Liver (tissue), 9 donors: ENCODE measurements around the gene PCDH15. TPM values are rescaled to one million over a fixed set of nuclear protein-coding genes. Genes with fewer than 3 reads are reported as not detected.

ENCODE experiments used
- DNase-seq: peaks from one replicate; pipeline ENCODE4 v3.0.0-alpha.2; 2017; ENCODE audit warnings: low spot score
- H3K27ac ChIP-seq, 2 donors: one replicate each; pipeline ENCODE4 v1.7.0; 2013; ENCODE audit warnings: inconsistent platforms in 2 of 2, low read length in 2 of 2, control low read depth in 1 of 2, low read depth in 1 of 2, mild to moderate bottlenecking in 1 of 2
- H3K27me3 ChIP-seq, 4 donors: one replicate each; pipeline versions ENCODE4 v1.6.1 to v1.7.0; 2013; ENCODE audit warnings: low read length in 3 of 4, inconsistent platforms in 1 of 4, mild to moderate bottlenecking in 1 of 4, moderate library complexity in 1 of 4; ENCODE audit not compliant: control insufficient read depth in 4 of 4, insufficient read depth in 4 of 4
- H3K36me3 ChIP-seq, 4 donors: one replicate each; pipeline versions ENCODE4 v1.6.1 to v1.7.0; 2013; ENCODE audit warnings: low read length in 3 of 4, mild to moderate bottlenecking in 3 of 4, low read depth in 1 of 4, moderate library complexity in 1 of 4; ENCODE audit not compliant: control insufficient read depth in 4 of 4, insufficient read depth in 3 of 4
- H3K4me1 ChIP-seq, 4 donors: one replicate each; pipeline versions ENCODE4 v1.6.1 to v1.7.0; 2013; ENCODE audit warnings: low read length in 3 of 4, mild to moderate bottlenecking in 3 of 4, moderate library complexity in 1 of 4; ENCODE audit not compliant: control insufficient read depth in 4 of 4, insufficient read depth in 4 of 4
- H3K4me3 ChIP-seq, 3 donors: one replicate each; pipeline versions ENCODE4 v1.6.1 to v1.7.0; 2013; ENCODE audit warnings: low read length in 3 of 3, control low read depth in 1 of 3, low read depth in 1 of 3, mild to moderate bottlenecking in 1 of 3
- H3K9ac ChIP-seq, 2 donors: one replicate each; pipeline ENCODE4 v1.7.0; 2013; ENCODE audit warnings: low read length in 2 of 2, mild to moderate bottlenecking in 2 of 2, moderate library complexity in 2 of 2, control low read depth in 1 of 2, low read depth in 1 of 2
- H3K9me3 ChIP-seq, 4 donors: one replicate each; pipeline versions ENCODE4 v1.6.1 to v1.7.0; 2013; ENCODE audit warnings: low read length in 3 of 4; ENCODE audit not compliant: control insufficient read depth in 4 of 4
- ATF3 ChIP-seq: IDR thresholded peaks from 2 replicates; pipeline ENCODE4 v1.6.1; 2016; ENCODE audit warnings: antibody characterized with exemption
- EGR1 ChIP-seq, 2 donors: IDR thresholded peaks; 2 replicates each; pipeline ENCODE4 v1.6.1; 2016 to 2018; ENCODE audit warnings: antibody characterized with exemption in 2 of 2, low read depth in 2 of 2
- FOXA1 ChIP-seq: IDR thresholded peaks from 2 replicates; pipeline ENCODE4 v1.6.1; 2016; ENCODE audit warnings: antibody characterized with exemption
- FOXA2 ChIP-seq: IDR thresholded peaks from 2 replicates; pipeline ENCODE4 v1.6.1; 2016; ENCODE audit warnings: antibody characterized with exemption
- GABPA ChIP-seq, 2 donors: IDR thresholded peaks in 1 of 2; conservative IDR thresholded peaks in 1 of 2; 2 replicates each; pipeline ENCODE4 v1.6.1; 2016; ENCODE audit warnings: antibody characterized with exemption in 2 of 2, mild to moderate bottlenecking in 1 of 2, moderate library complexity in 1 of 2
- HNF4A ChIP-seq, 2 donors: conservative IDR thresholded peaks; 2 replicates each; pipeline ENCODE4 v1.6.1; 2016; ENCODE audit warnings: antibody characterized with exemption in 2 of 2, mild to moderate bottlenecking in 2 of 2
- HNF4G ChIP-seq: IDR thresholded peaks from 2 replicates; pipeline ENCODE4 v1.6.1; 2016; ENCODE audit warnings: antibody characterized with exemption
- JUND ChIP-seq, 2 donors: IDR thresholded peaks; 2 replicates each; pipeline ENCODE4 v1.6.1; 2016; ENCODE audit warnings: antibody characterized with exemption in 2 of 2
- MAX ChIP-seq: IDR thresholded peaks from 2 replicates; pipeline ENCODE4 v1.6.1; 2016; ENCODE audit warnings: antibody characterized with exemption
- NR2F2 ChIP-seq: IDR thresholded peaks from 2 replicates; pipeline ENCODE4 v1.6.1; 2016; ENCODE audit warnings: antibody characterized with exemption
- RAD21 ChIP-seq, 2 donors: IDR thresholded peaks; 2 replicates each; pipeline ENCODE4 v1.6.1; 2016; ENCODE audit warnings: antibody characterized with exemption in 2 of 2, mild to moderate bottlenecking in 2 of 2
- RXRA ChIP-seq, 2 donors: IDR thresholded peaks; 2 replicates each; pipeline ENCODE4 v1.6.1; 2017 to 2018; ENCODE audit warnings: antibody characterized with exemption in 2 of 2, mild to moderate bottlenecking in 1 of 2
- SP1 ChIP-seq: IDR thresholded peaks from 2 replicates; pipeline ENCODE4 v1.6.1; 2018; ENCODE audit warnings: antibody characterized with exemption, mild to moderate bottlenecking
- TAF1 ChIP-seq: conservative IDR thresholded peaks from 2 replicates; pipeline ENCODE4 v1.6.1; 2016; ENCODE audit warnings: antibody characterized with exemption, mild to moderate bottlenecking
- YY1 ChIP-seq: IDR thresholded peaks from 2 replicates; pipeline ENCODE4 v1.6.1; 2016; ENCODE audit warnings: antibody characterized with exemption, mild to moderate bottlenecking
- ZBTB33 ChIP-seq: IDR thresholded peaks from 2 replicates; pipeline ENCODE4 v1.6.1; 2016; ENCODE audit warnings: antibody characterized with exemption
- WGBS: extraction: QIAGEN DNeasy Blood & Tissue Kit; methylation state at CpG from one replicate; pipeline ENCODE4 v1.1.7; 2013; 5-methylcytosine and 5-hydroxymethylcytosine counted together
- polyA plus RNA-seq, 2 donors: library from polyadenylated mRNA; stranded (reverse) in 1 of 2; unstranded in 1 of 2; fragments of 200-250 nt in 1 of 2; fragments of >200 nt in 1 of 2; fragmentation: Nextera tagmentation in 1 of 2; extraction: Ambion mirVana in 1 of 2; gene quantifications; one replicate each; pipeline versions ENCODE4 v1.2.1 to v1.2.3, GENCODE V29; 2013 to 2015
- total RNA-seq, 2 donors: library from RNA; depleted of rRNA; stranded (reverse); fragments of >200 nt; gene quantifications; one replicate each; pipeline ENCODE4 v1.2.3, GENCODE V29; 2014
- TF ChIP-seq, protein P1 (sequence below): IDR thresholded peaks from 2 replicates; pipeline ENCODE4 v1.6.1; 2016; ENCODE audit warnings: antibody characterized with exemption, mild to moderate bottlenecking
- donor health status: healthy.
- donor health status: healthy.
- donor health status: healthy.
- donor health status: healthy.
- donor health status: healthy.

Gene PCDH15
- total and polyA plus RNA-seq, 4 donors, result 0.05 TPM; not detected in 3

DNA sequence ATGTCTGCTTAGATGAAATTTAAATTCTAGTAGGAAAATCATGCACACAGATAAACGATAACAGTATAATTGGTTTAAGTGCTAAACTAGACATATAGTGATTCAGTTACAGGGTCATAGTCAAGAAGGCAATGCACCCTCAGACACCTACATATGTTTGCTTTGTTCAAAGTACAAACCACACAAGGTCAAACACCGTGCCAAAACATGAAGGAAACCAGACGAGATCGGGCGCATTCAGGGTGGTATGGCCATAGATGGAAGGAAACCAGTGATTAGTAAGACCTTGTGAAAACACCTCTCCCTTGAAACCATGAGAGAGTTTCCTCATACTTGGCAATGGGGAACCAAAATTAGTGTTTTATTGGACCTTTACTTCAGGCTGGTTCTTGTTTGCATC lies 906.9 kb downstream of the PCDH15 start:
- no peak for DNase-seq
- 34% methylated on average over 5 of the region's 5 CpGs for WGBS
- Histone ChIP-seq H3K36me3 (no peaks in the 10 kb centered on the region), H3K27me3 (peaks cover 0 to 2% (median 0%) of the 10 kb centered on the region in 4 donors), H3K4me1 (no peaks in the 10 kb centered on the region), H3K9me3 (no peaks in the 10 kb centered on the region), H3K4me3 (no peak overlapping the region), H3K9ac (no peak overlapping the region), H3K27ac (no peak overlapping the region)
- no peak for TF ChIP-seq SP1
- TF ChIP-seq NR2F2, result no peak
- no peak for TF ChIP-seq JUND (IDR thresholded peaks at IDR 0.05)
- TF ChIP-seq YY1, result no peak
- TF ChIP-seq TAF1, result no peak
- TF ChIP-seq FOXA1, result no peak
- TF ChIP-seq ZBTB33, result no peak
- no peak for TF ChIP-seq HNF4G
- no peak for TF ChIP-seq ATF3
- no peak for TF ChIP-seq GABPA (IDR thresholded peaks at IDR 0.05 in 1 of 2, conservative IDR thresholded peaks at IDR 0.05 in 1 of 2)
- no peak for TF ChIP-seq EGR1 (IDR thresholded peaks at IDR 0.05; ENCODE audit: low read depth in 2 of 2)
- TF ChIP-seq, protein P1, sequence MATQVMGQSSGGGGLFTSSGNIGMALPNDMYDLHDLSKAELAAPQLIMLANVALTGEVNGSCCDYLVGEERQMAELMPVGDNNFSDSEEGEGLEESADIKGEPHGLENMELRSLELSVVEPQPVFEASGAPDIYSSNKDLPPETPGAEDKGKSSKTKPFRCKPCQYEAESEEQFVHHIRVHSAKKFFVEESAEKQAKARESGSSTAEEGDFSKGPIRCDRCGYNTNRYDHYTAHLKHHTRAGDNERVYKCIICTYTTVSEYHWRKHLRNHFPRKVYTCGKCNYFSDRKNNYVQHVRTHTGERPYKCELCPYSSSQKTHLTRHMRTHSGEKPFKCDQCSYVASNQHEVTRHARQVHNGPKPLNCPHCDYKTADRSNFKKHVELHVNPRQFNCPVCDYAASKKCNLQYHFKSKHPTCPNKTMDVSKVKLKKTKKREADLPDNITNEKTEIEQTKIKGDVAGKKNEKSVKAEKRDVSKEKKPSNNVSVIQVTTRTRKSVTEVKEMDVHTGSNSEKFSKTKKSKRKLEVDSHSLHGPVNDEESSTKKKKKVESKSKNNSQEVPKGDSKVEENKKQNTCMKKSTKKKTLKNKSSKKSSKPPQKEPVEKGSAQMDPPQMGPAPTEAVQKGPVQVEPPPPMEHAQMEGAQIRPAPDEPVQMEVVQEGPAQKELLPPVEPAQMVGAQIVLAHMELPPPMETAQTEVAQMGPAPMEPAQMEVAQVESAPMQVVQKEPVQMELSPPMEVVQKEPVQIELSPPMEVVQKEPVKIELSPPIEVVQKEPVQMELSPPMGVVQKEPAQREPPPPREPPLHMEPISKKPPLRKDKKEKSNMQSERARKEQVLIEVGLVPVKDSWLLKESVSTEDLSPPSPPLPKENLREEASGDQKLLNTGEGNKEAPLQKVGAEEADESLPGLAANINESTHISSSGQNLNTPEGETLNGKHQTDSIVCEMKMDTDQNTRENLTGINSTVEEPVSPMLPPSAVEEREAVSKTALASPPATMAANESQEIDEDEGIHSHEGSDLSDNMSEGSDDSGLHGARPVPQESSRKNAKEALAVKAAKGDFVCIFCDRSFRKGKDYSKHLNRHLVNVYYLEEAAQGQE, result no peak
- TF ChIP-seq RAD21 (IDR thresholded peaks at IDR 0.05), result no peak
- no peak for TF ChIP-seq MAX
- no peak for TF ChIP-seq FOXA2
- TF ChIP-seq HNF4A (conservative IDR thresholded peaks at IDR 0.05), result peak in 1 of 2 donors; percentile 20
- TF ChIP-seq RXRA (IDR thresholded peaks at IDR 0.05), result peak in 1 of 2 donors; percentile 41

DNA sequence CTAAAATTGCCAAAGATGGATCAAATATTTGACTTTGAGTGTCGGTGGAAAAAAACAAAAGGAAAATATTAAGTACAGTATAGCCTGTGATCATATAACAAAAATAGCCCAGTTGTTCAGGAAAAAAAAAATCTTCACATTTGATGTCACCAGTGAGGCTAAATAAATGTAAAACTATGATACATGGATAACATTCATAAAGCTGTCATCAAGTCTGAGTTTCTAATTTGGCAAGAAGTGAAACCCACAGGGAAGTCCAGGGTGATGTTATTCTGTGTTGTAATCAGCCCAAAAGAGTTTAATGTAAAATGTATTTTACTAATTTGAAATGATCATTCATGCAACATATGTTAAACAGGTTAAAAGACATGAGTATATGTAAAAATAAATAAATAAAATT lies 908.0 kb downstream of the PCDH15 start:
- Histone ChIP-seq H3K9ac (no peak overlapping the region), H3K27ac (no peak overlapping the region), H3K9me3 (no peaks in the 10 kb centered on the region), H3K4me1 (no peaks in the 10 kb centered on the region), H3K4me3 (no peak overlapping the region), H3K36me3 (no peaks in the 10 kb centered on the region), H3K27me3 (peaks cover 0 to 2% (median 0%) of the 10 kb centered on the region in 4 donors)
- no peak for DNase-seq
- TF ChIP-seq RXRA (IDR thresholded peaks at IDR 0.05) (no peak), HNF4A (conservative IDR thresholded peaks at IDR 0.05) (no peak)
- 94% methylated on average over 1 of the region's 1 CpG for WGBS
